GM12878 (cell line): ENCODE measurements around the gene HUS1B. TPM values are rescaled to one million over a fixed set of nuclear protein-coding genes. Genes with fewer than 3 reads are reported as not detected.

ENCODE experiments used
- ATAC-seq: fragments of 200-7000 bp; cut with Tn5 transposase; 3 replicates; pipeline ENCODE4 v1.9.1; 2020; ENCODE audit warnings: mild to moderate bottlenecking, moderate library complexity
- BruUV-seq: library from RNA; stranded (reverse); fragments of 400-500 nt; replicated peaks from 2 replicates; lab custom pipeline; 2021; lab: Mats Ljungman, UMichigan
- CTCF ChIA-PET: fragments of 300-600 bp; sonication (Branson Sonifier 250); formaldehyde crosslinking; extraction: SDS; loops from one replicate; lab custom pipeline; 2021; ENCODE audit warnings: inconsistent platforms; lab: Yijun Ruan, JAX
- POLR2A ChIA-PET: fragments of 350-600 bp; formaldehyde crosslinking; extraction: SDS; loops from one replicate; lab custom pipeline; 2021; ENCODE audit warnings: inconsistent platforms; lab: Charles Lee
- RAD21 ChIA-PET: fragments of 300-600 bp; sonication (Branson Sonifier 250); formaldehyde crosslinking; loops from one replicate; lab custom pipeline; 2023; ENCODE audit warnings: antibody characterized with exemption; ENCODE audit not compliant: unreplicated experiment; lab: Charles Lee
- SMC1A ChIA-PET: fragments of 300-600 bp; sonication (Branson Sonifier 250); formaldehyde crosslinking; loops from one replicate; lab custom pipeline; 2023; ENCODE audit not compliant: unreplicated experiment, uncharacterized antibody; lab: Charles Lee
- DNase-seq: peaks from one replicate; pipeline ENCODE4 v3.0.0-alpha.2; 2011; ENCODE audit warnings: low read depth, low spot score
- FAIRE-seq: peaks from 3 replicates; lab custom pipeline; 2011; peaks lifted over from hg19 to GRCh38; lab: Jason Lieb, UNC
- H2AFZ ChIP-seq: 2 replicates; pipeline ENCODE4 v1.6.0; 2011; ENCODE audit warnings: low read depth, low read length, control low read depth; ENCODE audit not compliant: control insufficient read depth
- H3K27ac ChIP-seq: 2 replicates; pipeline ENCODE4 v1.5.1; 2011; ENCODE audit warnings: control low read depth; ENCODE audit not compliant: control insufficient read depth, insufficient read depth
- H3K27me3 ChIP-seq, 2 experiments: replicated peaks in 1 of 2; 2 replicates each; pipeline versions ENCODE4 v1.6.0 to v1.6.1; 2011; ENCODE audit warnings: low read length in 1 of 2; ENCODE audit not compliant: control insufficient read depth in 2 of 2, insufficient read depth in 2 of 2
- H3K36me3 ChIP-seq, 2 experiments: 2 replicates each; pipeline ENCODE4 v1.5.1; 2011; ENCODE audit warnings: low read length in 1 of 2; ENCODE audit not compliant: control insufficient read depth in 2 of 2, insufficient read depth in 2 of 2
- H3K4me1 ChIP-seq: 2 replicates; pipeline ENCODE4 v1.6.1; 2011; ENCODE audit warnings: mild to moderate bottlenecking, low read length, moderate library complexity, mixed read lengths; ENCODE audit not compliant: control insufficient read depth, insufficient read depth
- H3K4me2 ChIP-seq: 2 replicates; pipeline ENCODE4 v1.6.0; 2011; ENCODE audit warnings: control low read depth; ENCODE audit not compliant: control insufficient read depth, insufficient read depth
- H3K4me3 ChIP-seq: fragments of 200-600 bp; sonication (generic); 2 replicates; pipeline ENCODE4 v1.5.1; 2016
- H3K79me2 ChIP-seq: 2 replicates; pipeline ENCODE4 v1.6.0; 2011; ENCODE audit warnings: low read length; ENCODE audit not compliant: control insufficient read depth, insufficient read depth
- H3K9ac ChIP-seq: 2 replicates; pipeline ENCODE4 v1.8.0; 2011; ENCODE audit warnings: low read length, control low read depth, mixed read lengths; ENCODE audit not compliant: control insufficient read depth, insufficient read depth
- H3K9me3 ChIP-seq: replicated peaks from 3 replicates; pipeline ENCODE4 v1.5.1; 2011; ENCODE audit warnings: mild to moderate bottlenecking, low read length; ENCODE audit not compliant: control insufficient read depth, insufficient read depth
- H4K20me1 ChIP-seq: 2 replicates; pipeline ENCODE4 v1.6.0; 2011; ENCODE audit not compliant: control insufficient read depth, insufficient read depth
- MEF2B ChIP-seq: fragments of 450-650 bp; IDR thresholded peaks from 2 replicates; pipeline ENCODE4 v1.6.1; 2018; ENCODE audit warnings: mild to moderate bottlenecking, moderate library complexity; ENCODE audit not compliant: partially characterized antibody, poor library complexity, severe bottlenecking
- RELA ChIP-seq: fragments of 450-650 bp; IDR thresholded peaks from 2 replicates; pipeline ENCODE4 v1.8.0; 2014; ENCODE audit warnings: borderline replicate concordance; ENCODE audit not compliant: partially characterized antibody
- SPI1 ChIP-seq: IDR thresholded peaks from 2 replicates; pipeline ENCODE4 v1.6.1; 2011; ENCODE audit warnings: low read depth, mild to moderate bottlenecking, low read length, moderate library complexity, borderline replicate concordance; ENCODE audit not compliant: insufficient read depth
- ZBED1 ChIP-seq: IDR thresholded peaks from 2 replicates; pipeline ENCODE4 v1.6.1; 2016; ENCODE audit warnings: borderline replicate concordance
- ZNF207 ChIP-seq: fragments of 450-650 bp; IDR thresholded peaks from 2 replicates; pipeline ENCODE4 v1.6.1; 2014; ENCODE audit warnings: antibody characterized with exemption, mild to moderate bottlenecking, borderline replicate concordance
- ZNF384 ChIP-seq: IDR thresholded peaks from 2 replicates; pipeline ENCODE4 v1.6.1; 2012; ENCODE audit warnings: low read depth, mild to moderate bottlenecking, low read length, improper control_type of control experiment, borderline replicate concordance
- WGBS: methylation state at CpG from one replicate; pipeline ENCODE4 v1.1.6; 2016; ENCODE audit warnings: low lambda C conversion rate; ENCODE audit not compliant: insufficient replicate concordance, insufficient coverage; ENCODE audit errors: missing lambda C conversion rate; 5-methylcytosine and 5-hydroxymethylcytosine counted together
- in situ Hi-C: fragments of 300-500 bp; cut with MboI; formaldehyde crosslinking; loops from 9 replicates; pipeline ENCODE4 v1.14.3; 2018; ENCODE audit warnings: mixed read lengths
- intact Hi-C: fragments of 100-400 bp; cut with micrococcal nuclease; formaldehyde crosslinking; loops from one replicate; pipeline ENCODE4 v1.14.2; 2022; ENCODE audit not compliant: unreplicated experiment
- polyA plus RNA-seq, 11 experiments: library from polyadenylated mRNA; depleted of rRNA in 4 of 11; unstranded in 6 of 11; stranded (reverse) in 5 of 11; fragments of >200 nt; fragmentation: Nextera tagmentation in 4 of 11; fragmentation: Illumina TruSeq in 1 of 11; extraction: Ambion mirVana in 4 of 11; extraction: Trizol in 1 of 11; gene quantifications; 1 replicate in 1 of 11; 2 replicates in 10 of 11; pipeline versions ENCODE4 v1.2.1 to v1.2.3, GENCODE V29; 2011 to 2016; ENCODE audit warnings: inconsistent platforms in 2 of 11, missing spikeins in 2 of 11, low read depth in 1 of 11
- total RNA-seq, 4 experiments: library from RNA; depleted of rRNA in 3 of 4; stranded (reverse); fragments of >200 nt in 3 of 4; fragmentation: Illumina TruSeq in 1 of 4; extraction: Trizol in 1 of 4; gene quantifications; 2 replicates each; pipeline versions ENCODE4 v1.2.1 to v1.2.3, GENCODE V29; 2013 to 2021

The HUS1B gene
- total and polyA plus RNA-seq, 10 of the 15 experiments (the other 5 are each of a cell fraction or from before 2014, with no cell fraction given): 0.11 to 1.3 (median 0.68) TPM; not detected in 3

DNA sequence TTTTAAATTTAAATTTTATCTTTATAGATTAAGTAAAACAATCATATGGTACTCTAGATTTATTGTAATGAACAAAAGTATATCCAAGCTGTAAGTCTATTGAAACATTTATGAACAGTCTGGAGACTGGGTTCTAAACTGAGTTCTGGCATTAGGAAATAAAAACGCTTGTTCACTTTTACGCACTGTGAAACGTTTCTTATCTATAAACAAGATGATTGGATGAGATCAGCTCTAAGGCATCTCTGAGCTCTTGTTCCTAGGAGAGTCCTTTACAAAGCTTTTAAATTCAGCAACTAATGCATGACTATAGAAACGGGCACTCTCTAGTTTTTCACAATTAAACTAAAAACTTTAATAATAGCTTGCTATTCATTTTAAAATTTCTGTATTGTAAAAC is 6.8 kb downstream of the HUS1B start:
- no peak overlapping the region for H3K9ac ChIP-seq
- no peaks in the 10 kb centered on the region for H3K9me3 ChIP-seq
- in situ Hi-C loops (no loop called here), intact Hi-C loops (no loop called here)
- H2AFZ ChIP-seq: no peak overlapping the region
- no peak for ATAC-seq
- SMC1A ChIA-PET: interaction anchor here (0.6 to 2.8 kb wide), 7 partner anchors 10 to 357 kb away, joined by 3 to 7 read pairs (median 4); no protein-coding TSS in a partner anchor
- no TSS peak for BruUV-seq
- H3K27ac ChIP-seq: no peak overlapping the region
- CTCF ChIA-PET: interaction anchor here (0.8 to 1.3 kb wide), 5 partner anchors 9 to 502 kb away, joined by 3 to 4 read pairs (median 3); no protein-coding TSS in a partner anchor
- TF ChIP-seq ZNF207 (no peak), MEF2B (no peak)
- H3K4me1 ChIP-seq: no peaks in the 10 kb centered on the region
- no peaks in the 10 kb centered on the region for H3K36me3 ChIP-seq
- FAIRE-seq: no peak
- 87% methylated on average over 4 of the region's 4 CpGs for WGBS
- no peak for DNase-seq
- H4K20me1 ChIP-seq: no peaks in the 10 kb centered on the region
- POLR2A ChIA-PET: interaction anchor here (0.7 kb wide), 1 partner anchor 9 kb away, joined by 5 read pairs; no protein-coding TSS in a partner anchor
- no peaks in the 10 kb centered on the region for H3K27me3 ChIP-seq
- no peak overlapping the region for H3K4me2 ChIP-seq
- RAD21 ChIA-PET: no interaction called here
- no peaks in the 10 kb centered on the region for H3K79me2 ChIP-seq
- H3K4me3 ChIP-seq: no peak overlapping the region

DNA sequence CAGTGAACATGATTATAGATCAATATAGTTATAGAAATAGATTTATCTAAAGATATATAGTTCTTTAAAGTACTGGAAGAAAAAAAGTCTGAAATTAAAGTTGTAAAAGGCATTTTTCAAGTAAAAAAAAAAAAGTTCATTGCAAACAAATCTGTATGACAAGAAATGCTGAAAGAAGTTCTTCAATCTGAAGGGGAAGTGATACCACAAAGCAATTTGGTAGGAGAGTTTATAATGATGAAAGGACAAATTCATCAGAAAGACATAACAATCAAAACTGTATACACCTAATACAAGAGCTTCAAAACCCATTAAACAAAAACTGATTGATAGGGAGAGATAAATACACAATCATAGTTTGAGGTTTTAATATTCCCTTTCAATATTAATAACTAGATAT is 14.1 kb downstream of the HUS1B start:
- CTCF ChIA-PET: no interaction called here
- ATAC-seq (no peak), FAIRE-seq (no peak), DNase-seq (no peak)
- in situ Hi-C loops (no loop called here), intact Hi-C loops (no loop called here)
- Histone ChIP-seq H3K9ac (no peak overlapping the region), H3K27me3 (no peaks in the 10 kb centered on the region), H3K4me1 (no peaks in the 10 kb centered on the region), H3K4me3 (no peak overlapping the region), H3K79me2 (no peaks in the 10 kb centered on the region; the same call in 1 of the 2 replicates), H4K20me1 (no peaks in the 10 kb centered on the region), H3K36me3 (no peaks in the 10 kb centered on the region), H2AFZ (no peak overlapping the region), H3K27ac (no peak overlapping the region), H3K9me3 (no peaks in the 10 kb centered on the region), H3K4me2 (no peak overlapping the region)
- RAD21 ChIA-PET: no interaction called here
- BruUV-seq: no TSS peak
- POLR2A ChIA-PET: no interaction called here
- SMC1A ChIA-PET: no interaction called here
- TF ChIP-seq ZBED1 (no peak), ZNF384 (peak; percentile 49; the same call in 1 of the 2 replicates), SPI1 (peak; percentile 74; the same call in 1 of the 2 replicates), RELA (no peak)
- TF ChIP-seq, all 136 proteins: peak for 2
